ENCODE measurements around the gene TGFBRAP1.
A peak's percentile ranks its signal among the peaks of the same experiment; 100 is the strongest.

The TGFBRAP1 gene

DNA sequence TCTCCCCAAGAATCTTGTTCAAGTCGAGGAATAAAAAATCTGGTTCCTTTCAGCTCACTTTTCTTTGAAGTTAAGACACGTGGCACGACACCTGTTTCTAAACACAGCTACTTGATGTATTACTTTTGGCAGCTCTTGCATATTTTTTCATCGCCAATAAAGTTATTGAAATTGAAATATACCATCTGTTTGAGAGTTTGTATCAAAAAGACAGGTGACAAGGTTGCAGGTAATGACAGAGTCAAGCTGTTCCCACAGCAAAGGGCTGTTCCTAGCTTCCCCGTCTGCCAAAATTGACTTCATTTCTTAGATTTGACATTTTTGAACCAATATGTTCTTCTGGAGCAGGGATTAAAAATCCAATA, 93.5 kb downstream of the TGFBRAP1 start:
- no peak for DNase-seq

DNA sequence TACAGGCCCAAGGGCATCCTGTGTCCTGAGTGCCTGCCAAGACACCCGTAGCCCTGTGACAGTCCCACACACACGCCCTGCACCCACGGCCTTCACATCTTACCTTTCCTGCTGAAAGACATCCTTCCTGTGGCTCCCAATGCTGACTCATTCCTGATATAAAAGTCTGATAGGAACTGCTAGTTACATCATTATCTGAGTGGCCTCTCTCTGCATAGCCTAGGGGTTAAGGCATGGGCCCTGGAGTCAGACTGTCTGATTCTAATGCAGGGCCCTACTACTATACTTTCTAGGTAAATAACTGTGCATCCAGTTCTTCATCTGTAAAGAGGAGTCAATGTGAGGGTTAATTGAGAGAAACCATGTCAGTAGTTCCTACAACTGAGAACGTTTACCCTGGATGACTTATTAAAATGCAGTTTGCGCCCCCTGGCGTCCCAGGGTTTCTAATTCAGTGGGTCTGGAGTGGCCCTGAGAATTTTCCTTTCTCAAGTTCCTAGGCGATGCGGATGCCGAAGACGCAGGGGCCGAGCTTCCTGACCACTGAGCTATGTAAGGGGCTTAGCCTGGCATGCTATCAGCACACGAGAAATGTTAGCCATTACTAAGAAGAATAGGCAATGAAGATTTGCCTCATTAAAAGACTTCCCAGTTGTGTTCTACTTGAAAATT, 94.0 kb downstream of the TGFBRAP1 start:
- DNase-seq = peak; percentile 66

DNA sequence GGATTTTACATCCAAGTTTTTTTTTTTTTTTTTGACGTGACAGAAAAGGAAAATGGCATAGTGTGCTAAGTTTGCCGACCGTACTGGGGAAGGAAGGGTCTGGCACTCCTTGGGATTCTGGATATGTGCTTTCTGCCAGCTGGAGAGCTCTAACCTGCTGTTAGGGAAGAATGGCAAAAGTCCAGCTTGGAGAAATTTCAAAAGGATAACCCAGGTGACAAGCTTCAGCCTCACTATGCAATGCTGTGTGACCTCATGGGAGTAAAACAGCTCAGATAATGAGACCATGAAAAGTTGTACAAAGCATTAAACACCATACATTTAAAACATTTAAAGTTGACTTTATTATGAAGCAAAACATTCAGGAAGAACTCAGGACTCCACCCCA, 98.3 kb downstream of the TGFBRAP1 start:
- no peak for DNase-seq

DNA sequence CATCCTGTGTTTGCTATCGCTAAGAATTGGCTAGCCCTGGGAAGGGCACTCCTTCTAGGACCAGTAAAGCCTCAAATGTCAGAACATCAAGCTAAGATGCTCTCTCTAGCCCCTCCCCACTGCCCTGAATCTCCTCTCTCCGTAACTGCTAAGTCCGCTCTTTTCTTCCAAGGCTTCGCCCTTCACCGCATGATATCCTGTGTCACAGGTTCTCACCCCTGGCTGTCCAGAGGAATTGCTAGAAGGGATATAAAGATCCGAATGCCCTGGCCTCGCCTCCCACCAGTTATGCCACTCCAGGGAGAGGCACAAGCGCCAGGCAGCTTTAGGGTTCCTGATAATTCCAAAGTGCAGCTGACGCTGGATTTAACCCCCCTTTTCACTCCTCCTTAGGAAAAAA, 105.1 kb downstream of the TGFBRAP1 start:
- DNase-seq = no peak

DNA sequence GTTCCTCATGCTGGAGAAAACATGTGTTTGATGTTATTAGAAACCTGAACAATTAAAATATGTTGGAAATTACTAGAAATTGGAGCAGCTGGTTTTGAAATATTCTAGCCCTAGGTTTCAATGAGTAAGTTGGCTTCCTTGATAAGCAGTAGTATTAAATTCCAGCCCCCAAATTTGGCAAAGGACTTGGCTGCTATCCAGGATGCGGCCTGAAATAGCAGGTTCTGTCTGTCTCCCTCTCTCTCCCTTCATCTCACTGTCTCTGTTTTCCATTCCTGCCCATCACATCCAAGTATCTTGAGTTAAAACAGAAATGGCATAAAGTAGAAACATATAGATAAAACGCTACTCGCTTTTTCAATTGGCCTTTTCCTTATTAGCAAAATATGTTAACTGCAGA, 108.9 kb downstream of the TGFBRAP1 start:
- DNase-seq = no peak

DNA sequence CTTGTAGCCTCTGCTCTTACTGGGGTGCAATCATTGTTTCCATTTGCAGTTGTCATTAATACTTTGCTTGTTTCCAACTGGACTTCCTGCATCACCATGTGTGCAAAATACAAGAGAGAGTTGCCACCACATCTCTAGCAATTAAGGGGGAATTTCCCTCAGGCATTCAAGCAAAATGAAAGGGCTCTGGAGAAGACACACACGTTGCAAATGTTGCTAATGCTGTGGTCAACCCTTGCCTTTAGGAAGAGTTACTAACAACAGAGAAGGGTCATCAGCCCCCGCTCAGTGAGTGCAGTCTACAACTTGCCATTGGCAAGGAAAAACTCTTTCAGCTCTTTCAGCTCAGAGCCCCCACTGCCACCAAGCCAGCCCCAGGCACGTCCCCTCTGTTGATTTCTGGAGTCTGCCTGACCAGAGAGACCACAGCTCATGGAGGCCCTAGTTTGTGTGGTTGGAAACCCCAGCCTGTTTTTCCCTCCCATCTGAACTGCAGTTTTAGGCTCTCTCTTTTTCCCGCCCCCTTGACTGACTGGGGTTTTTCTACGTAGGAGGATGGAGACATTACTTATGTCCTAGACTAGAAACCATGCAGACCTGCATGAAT, 113.8 kb downstream of the TGFBRAP1 start:
- no peak for DNase-seq

Data from CD4-positive, alpha-beta T cell treated with Interleukin-17A for 4 hours (primary cell).